Retina (tissue), 1 donor: Measurements from ENCODE around the gene ACBD4.

Experiments
- DNase-seq: peaks from one replicate; pipeline ENCODE4 v3.0.0-alpha.2; 2016

ACBD4 gene

DNA sequence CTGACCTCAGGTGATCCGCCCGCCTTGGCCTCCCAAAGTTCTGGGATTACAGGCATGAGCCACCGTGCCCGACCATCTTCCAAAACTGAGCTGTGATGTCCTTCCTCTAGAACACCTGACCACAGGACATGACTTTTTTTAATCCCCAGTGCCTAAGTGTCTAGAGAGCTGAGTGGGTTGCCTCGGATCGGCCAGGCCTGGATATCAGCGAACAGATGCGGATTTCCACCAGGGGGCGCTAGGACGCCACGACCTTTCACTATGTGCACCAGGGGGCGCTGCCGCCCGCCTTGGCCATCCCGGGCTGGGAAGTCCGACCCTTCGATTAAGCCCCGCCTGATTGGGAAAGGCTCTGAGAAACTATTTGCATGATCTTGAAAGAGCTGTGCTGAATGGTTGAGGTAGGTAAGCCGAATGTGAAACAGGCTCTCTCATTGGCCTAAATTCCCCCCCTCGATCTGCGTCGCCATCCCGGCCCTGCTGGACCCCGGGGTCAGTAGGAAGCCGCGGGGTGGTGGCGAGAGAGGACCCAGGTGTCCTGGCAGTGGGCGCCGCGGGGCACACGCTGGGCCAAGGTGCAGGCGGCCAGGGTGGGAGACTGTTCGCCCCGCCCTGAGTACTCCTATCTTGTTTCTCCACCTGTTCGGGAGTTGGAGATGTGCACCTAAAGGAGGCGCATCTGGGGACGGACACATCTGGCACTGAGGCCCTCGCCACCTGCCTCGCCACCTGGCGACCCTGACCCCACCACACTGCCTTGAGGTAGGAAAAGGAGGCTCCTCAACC lies at the start of gene ACBD4:
Gene ACBD4 (plus strand): TSS at position 496 of the 786 bp plus-strand sequence. CDS start 458 bp downstream, outside the sequence.
- DNase-seq: peak; percentile 98

DNA sequence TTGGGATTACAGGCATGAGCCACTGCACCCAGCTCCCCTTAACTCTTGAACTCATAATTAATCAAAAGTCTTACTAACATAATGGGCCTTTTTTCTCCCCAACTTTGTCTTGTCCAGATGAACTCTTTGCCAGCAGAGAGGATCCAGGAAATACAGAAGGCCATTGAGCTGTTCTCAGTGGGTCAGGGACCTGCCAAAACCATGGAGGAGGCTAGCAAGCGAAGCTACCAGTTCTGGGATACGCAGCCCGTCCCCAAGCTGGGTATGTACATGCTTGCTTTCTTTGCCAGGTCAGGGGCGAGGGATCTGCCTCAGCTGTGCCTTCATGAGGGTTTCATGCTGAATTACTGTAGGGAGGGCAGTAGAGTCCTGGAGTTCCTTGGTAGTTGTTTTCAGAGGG lies 49.1 kb upstream of the ACBD4 start:
- DNase-seq: no peak

GRCh38 chr17:45086865-45087503 lies 48.5 kb upstream of the ACBD4 start:
- no peak for DNase-seq

DNA sequence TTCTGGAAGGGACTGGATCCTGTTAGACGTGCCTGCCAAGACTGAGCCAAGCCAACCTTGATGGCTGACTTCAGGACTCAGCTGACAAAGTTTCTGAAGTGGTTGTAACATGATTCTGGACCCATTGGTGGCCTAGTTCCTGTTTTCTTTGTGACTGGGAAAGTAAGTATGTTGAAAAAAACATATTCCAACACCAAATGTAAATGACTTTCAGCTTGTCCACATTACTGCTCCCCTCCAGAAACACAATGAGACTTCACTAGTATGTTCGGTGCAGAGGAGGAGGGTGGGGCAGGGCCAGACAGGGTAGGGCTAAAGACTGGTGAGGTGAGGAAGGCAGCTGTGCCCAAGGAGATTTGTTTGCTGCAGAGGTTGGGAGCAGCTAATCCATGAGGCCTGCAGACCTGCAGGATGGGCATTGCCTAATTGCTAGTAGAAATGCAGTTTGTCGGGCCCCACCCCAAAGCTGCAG lies 47.9 kb upstream of the ACBD4 start:
- no peak for DNase-seq

- DNase-seq: no peak
Observed at GRCh38 chr17:45087978-45088377, 47.5 kb upstream of the ACBD4 start.

- no peak for DNase-seq
Observed at GRCh38 chr17:45088741-45089140, 46.7 kb upstream of the ACBD4 start.

DNA sequence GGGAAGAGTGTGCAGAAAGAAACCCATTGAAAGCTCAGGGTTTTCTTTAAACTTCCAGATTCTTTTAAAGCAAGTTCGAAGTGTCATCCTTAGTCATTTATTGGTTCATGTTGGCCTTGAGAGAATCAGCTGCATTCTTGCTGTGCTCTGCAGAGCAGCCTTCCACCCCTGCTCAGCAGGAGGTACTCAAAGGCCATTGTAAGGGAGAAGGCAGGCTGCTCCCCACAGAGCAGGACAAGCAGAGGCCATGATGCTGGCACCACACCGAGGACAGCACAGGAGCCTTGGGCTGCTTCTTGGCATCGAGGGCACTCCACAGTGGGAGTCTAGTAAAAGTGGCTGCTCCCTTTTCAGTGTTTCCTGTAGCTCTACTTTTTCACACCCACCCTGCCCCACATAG lies 44.8 kb upstream of the ACBD4 start:
- no peak for DNase-seq

GRCh38 chr17:45091778-45092425 lies 43.6 kb upstream of the ACBD4 start:
- DNase-seq: no peak

- no peak for DNase-seq
Observed at GRCh38 chr17:45092911-45093430, 42.5 kb upstream of the ACBD4 start.

DNA sequence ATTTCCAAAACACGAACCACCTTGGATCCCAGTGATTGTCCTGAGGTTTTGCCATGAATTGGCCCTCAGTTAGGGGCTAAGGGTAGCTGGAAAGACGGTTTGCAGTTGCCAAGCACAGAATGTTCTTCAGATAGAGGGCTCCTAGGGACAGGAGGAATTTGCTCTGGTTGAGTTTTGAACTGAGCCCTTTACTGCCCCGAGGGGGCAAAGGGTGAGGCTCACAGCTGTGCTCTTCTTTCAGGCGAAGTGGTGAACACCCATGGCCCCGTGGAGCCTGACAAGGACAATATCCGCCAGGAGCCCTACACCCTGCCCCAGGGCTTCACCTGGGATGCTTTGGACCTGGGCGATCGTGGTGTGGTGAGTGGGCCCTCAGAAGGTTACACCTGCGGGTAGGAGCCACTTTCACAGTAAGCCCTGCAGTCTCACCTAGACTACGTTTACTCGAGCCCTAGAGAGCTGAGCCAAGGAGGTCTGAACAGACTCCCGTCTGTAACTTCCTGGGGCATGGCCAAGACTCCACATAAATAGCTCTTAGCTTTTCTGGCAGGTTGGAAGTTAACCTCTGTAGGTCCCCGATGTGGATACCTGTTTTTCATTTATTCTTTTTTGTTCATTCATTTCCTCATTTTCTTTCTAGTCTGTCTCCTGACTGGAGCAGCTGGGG lies 41.9 kb upstream of the ACBD4 start:
- no peak for DNase-seq

GRCh38 chr17:45096141-45096540 lies 39.3 kb upstream of the ACBD4 start:
- no peak for DNase-seq

- no peak for DNase-seq
Observed at GRCh38 chr17:45096926-45097325, 38.6 kb upstream of the ACBD4 start.

- DNase-seq: no peak
Observed at GRCh38 chr17:45098081-45098868, 37.2 kb upstream of the ACBD4 start.

GRCh38 chr17:45098869-45099616 lies 36.4 kb upstream of the ACBD4 start:
- peak; percentile 79 for DNase-seq

- DNase-seq: no peak
Observed at GRCh38 chr17:45101546-45101882, 34.0 kb upstream of the ACBD4 start.

DNA sequence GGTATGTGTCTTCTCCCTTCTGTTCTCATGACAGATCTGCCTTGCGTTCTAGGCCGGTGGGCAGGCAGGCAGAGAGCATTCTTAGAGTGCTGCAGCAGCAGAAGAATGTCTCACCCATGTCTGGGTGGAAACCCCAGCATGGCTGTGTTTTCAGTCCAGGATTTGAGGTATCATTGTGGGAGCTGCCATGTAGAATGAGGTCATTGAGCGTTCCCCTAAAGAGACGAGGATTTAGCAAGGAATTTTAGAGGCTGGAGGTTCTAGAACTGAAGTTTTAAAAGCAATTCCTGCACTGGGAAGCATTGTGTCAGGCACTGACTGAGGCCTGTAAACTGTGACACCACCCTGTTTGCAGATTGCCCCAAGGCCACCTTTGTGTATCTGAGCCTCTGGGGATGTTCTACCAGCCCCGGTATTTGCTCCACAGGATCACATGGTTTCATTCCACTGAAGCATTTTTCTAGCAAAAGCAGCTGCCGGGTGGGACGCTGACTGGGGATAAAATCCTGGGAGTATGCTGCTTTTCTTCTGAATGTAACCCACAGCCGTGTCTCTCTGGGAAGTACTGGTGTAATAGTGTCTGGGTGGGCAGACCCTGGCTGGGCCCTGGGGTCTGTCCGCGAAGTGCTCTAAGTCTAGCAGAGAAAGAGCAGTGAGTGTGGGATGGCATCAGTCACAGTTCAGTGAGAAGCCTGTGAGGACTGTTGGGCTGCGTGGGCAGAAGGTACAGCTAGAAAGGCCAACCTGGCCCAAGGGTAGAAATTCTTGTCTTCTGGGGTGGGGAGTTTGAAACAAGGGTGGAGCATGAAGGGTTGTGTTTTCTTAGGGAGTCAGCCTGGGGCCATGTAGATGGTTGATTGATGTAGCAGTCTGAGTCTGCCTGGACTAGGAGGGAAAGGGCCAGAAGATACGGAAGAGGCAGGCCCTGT lies 33.3 kb upstream of the ACBD4 start:
- no peak for DNase-seq

GRCh38 chr17:45102856-45103255 lies 32.6 kb upstream of the ACBD4 start:
- no peak for DNase-seq

- no peak for DNase-seq
Observed at GRCh38 chr17:45103269-45103795, 32.2 kb upstream of the ACBD4 start.

DNA sequence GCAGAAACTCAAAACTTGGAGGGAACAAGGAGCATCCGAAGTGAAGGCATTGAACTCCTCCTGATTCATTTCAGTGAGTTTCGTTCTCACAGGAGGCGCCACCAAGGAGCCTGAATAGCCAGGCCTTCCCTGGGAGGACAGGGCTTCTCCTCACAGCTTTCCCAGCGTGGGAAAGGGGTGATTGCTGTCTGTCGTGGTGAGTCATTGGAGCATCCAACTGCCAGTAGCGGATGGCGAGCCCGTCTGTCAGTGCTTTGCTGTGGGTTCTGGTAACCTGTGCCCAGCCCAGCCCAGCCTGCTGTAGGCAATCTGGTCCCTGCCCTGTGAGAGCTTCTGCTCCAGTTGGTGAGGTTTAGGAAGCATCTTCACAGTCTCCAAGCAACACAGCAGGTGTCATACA lies 31.5 kb upstream of the ACBD4 start:
- DNase-seq: no peak

DNA sequence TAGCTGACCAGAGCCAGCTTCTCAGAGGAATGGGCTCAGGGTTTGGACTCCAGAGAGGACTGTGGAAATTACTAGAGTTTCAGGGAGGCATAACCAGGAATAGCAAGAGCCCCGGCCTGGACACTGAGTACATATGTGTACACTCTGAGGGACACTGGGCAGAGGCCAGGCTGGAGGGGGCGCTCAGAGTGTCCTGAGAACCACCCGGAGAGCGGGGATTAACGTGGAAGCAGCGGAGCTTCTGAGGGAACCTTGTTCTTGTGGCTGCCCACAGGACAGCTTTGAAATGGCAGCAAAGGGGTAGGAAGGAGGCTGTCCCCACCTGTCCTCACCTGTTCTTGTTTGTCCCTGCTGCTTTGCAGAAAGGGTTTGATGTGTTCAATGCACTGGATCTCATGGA lies 31.0 kb upstream of the ACBD4 start:
- no peak for DNase-seq
